Tibial nerve (tissue), 4 donors: Measurements from ENCODE around the gene ELL.

Source experiments
- CTCF ChIP-seq, 5 experiments: fragments of 200-600 bp in 3 of 5; fragments of 450-650 bp in 2 of 5; sonication (generic) in 3 of 5; IDR thresholded peaks; one replicate each; pipeline ENCODE4 v1.5.1; 2016 to 2019; ENCODE audit warnings: antibody characterized with exemption in 5 of 5, mild to moderate bottlenecking in 3 of 5, moderate library complexity in 2 of 5
- EP300 ChIP-seq, 2 donors: sonication (generic); formaldehyde crosslinking; IDR thresholded peaks; one replicate each; pipeline ENCODE4 v1.6.1; 2017; ENCODE audit warnings: antibody characterized with exemption in 2 of 2, mild to moderate bottlenecking in 1 of 2
- POLR2A ChIP-seq, 2 donors: fragments of 450-650 bp; IDR thresholded peaks; one replicate each; pipeline ENCODE4 v1.6.1; 2017; ENCODE audit warnings: antibody characterized with exemption in 2 of 2, mild to moderate bottlenecking in 2 of 2, moderate library complexity in 2 of 2

- no peak for TF ChIP-seq CTCF (IDR thresholded peaks at IDR 0.05)
- TF ChIP-seq POLR2A (IDR thresholded peaks at IDR 0.05), result no peak
- no peak for TF ChIP-seq EP300 (IDR thresholded peaks at IDR 0.05)
Measured at GRCh38 chr19:18406749-18407148, 115.1 kb downstream of the ELL start.
